SKM-1 treated with dmso at 0.1 percent for 144 hours (cell line): ENCODE measurements around the gene SPACA9.
A peak's percentile ranks its signal among the peaks of the same experiment; 100 is the strongest.

Experiments
- DNase-seq: peaks from one replicate; lab custom pipeline; 2025; ENCODE audit not compliant: unreplicated experiment; lab: John Stamatoyannopoulos, UW

SPACA9 gene

GRCh38 chr9:132892400-132892799 lies 13.7 kb downstream of the SPACA9 start:
- no peak for DNase-seq

DNA sequence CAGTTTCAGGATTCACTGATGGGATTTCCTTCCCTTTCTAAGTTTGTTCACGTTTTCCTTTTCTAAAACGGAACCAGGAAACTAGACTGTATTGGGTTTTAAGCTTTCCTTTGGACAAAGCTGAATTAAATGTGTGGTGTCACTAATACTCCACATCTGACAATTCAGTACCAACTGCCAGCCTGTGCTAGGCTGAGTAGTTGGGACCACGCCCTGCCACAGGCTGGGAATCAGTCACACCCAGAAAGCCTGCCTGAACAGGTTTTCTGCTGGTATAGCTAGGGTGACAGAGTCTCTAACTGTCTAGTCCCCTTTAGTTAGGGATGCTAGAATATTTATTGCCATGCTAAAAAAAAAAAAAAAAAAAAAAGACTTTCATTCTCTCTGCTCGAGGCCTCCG lies 15.6 kb downstream of the SPACA9 start:
- DNase-seq: no peak

DNA sequence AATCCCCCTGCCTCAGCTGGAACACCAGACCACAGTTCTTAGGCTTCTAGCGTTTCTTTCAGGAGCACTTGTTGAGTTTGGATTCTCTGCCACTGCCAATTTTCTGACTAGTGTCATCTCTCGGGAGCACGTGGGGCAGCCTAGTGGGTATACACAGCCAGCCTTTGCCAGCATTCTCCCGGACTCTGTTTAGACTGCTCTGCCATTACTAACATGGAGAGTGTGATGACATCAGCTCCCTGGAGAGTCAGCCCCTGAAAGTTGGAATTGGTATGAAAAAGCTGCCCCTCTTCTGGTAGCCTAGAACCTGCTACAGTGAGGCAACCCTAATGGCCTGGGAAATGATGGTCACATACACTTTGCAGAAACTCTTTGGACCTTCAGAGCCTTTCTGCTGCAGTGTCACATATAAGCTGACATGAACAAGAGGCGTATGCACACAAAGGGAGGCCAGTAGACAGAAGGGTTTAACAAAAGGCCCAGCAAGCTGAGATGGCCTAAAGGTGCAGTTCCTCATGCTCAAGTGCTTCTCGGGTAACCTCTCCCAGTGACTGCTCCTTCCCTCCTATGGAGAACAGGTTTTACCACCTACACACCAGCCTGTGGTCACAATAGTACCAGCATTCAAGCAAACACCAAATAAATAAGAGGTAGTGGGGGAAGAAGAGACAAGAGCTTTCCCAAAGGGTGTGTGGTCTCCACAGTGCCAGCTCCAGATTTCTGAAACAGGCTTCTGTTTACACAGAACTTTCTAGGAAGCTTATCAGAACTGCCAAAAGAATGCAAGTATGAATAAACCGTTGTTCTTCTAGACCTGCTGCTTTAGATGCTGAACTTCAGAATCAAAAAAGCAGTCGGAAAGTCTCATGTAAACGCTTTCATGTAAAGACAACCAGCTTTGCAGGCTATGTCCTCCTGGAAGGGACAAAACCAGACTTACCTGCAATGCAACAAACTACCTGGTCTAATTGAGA lies 16.5 kb downstream of the SPACA9 start:
- DNase-seq: no peak

DNA sequence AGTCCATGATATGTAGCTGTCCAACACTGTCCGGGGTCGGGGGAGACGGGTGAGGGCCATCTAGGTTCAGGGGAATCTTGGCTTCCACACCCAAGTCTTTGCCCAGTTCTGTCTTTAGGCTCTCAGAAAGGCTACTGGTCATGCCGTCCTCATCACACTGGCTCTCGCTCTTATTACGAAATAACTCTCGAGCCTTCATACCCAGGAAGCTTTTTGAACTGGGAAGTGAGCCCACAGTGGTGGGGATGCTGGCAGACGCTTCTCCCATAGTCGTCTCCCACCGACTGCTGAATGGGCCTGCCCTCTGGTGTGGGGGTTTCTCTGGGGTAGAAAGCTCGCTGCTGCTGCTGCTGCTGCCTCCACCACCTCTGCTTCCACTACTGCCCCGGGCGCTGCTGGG lies 17.6 kb downstream of the SPACA9 start:
- DNase-seq: no peak

DNA sequence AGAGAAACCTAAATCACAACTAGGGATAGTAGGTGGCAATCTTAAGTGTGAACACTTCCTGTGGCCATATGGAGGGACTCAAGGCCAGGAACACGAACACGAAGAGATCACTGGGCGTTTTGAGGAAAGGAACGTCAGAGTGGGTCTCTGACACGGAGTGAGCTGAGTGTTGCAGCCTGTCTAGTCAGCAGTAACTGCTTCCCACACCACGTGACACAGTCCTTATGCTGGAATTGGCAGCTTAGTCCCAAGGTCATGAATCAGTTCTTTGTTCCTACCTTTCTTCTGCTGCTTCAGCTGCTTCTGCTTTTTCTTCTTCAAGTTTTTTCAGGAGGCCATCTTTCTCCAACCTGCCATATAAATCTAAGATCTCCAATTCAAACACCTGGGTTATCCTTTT lies 18.2 kb downstream of the SPACA9 start:
- DNase-seq: no peak

- no peak for DNase-seq
These were observed 19.4 kb downstream of the SPACA9 start for GRCh38 chr9:132898051-132898450.

GRCh38 chr9:132901858-132902831 lies 23.4 kb downstream of the SPACA9 start:
- peak; percentile 67 for DNase-seq

DNA sequence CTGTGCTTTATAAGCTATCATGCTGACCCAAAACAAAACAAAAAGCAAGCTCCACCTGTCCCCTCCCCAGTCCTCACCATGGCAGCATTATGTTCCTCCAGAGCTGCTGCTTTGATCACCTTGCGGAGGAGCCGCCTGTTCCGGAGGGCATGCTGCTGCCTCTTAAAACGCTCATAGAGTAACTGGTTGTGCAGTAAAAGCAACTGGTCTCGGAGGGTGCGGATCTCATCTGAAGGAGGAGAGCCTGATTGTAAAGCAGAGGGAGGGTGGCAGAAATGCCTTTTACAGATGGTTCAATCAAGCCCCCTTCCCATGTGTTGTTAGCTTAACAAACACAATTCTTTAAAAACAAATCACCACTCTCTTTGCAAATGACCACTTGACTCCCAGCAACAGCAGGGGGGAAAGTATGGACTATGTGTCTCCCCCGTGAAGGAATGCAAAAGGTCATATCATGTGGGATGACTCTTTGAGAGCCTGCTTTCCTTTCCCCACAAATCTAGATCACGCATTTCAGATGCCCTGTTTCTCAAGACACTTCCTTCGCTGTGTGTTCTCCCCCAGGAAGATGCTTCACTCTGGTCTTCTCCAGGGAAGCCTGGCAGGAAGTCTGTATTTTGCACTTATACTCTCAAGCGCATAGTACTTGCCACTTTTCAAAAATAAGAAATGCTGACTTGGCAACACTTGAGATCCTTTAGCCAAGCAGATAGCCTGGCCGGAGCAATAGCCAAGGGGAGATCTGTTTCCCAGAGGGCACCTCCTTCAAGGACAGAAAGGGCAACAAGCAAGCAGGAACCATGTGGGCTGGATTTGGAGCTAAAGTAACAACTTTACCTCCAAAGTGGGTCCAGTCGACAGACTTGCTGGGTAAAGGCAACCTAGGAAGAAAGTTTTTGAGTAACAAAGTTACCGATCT lies 25.1 kb downstream of the SPACA9 start:
- no peak for DNase-seq

GRCh38 chr9:132905726-132906125 lies 27.0 kb downstream of the SPACA9 start:
- DNase-seq: no peak

- no peak for DNase-seq
These were observed 29.9 kb downstream of the SPACA9 start for GRCh38 chr9:132908635-132909034.

- DNase-seq: no peak
These were observed 30.6 kb downstream of the SPACA9 start for GRCh38 chr9:132909311-132909710.

GRCh38 chr9:132910376-132910775 lies 31.7 kb downstream of the SPACA9 start:
- DNase-seq: no peak

DNA sequence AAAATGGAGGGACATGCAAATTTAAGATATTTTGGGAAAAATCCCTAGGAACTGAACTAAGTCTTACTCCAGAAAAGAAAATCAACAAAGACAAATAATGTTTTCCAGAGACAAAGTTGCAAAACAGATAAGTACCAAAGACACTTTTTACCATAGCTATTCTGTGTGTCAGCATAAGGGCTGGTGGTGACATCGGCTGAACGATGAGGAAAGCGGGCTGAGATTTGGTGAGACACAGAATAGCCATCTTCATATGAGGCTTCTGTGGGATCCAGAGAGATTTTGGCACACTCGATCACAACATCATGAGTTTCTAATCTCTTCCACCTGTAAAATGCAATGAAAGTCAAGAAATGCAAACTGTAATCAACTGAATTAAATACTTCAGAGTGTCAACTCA lies 33.4 kb downstream of the SPACA9 start:
- DNase-seq: no peak

DNA sequence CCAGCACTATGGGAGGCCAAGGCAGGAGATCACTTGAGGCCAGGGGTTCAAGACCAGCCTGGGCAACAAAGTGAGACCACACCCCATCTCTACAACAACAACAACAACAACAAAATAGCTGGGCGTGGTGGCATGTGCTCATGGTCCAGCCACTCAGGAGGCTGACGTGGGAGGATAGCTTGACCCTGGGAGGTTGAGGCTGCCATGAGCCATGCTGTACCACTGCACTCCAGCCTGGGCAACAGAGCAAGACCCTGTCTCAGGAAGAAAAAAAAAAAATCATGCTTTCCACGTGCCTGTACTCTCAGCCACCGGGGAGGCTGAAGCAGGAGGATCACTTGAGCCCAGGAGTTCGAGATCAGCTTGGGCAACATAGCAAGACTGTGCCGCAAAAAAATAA lies 36.2 kb downstream of the SPACA9 start:
- no peak for DNase-seq

DNA sequence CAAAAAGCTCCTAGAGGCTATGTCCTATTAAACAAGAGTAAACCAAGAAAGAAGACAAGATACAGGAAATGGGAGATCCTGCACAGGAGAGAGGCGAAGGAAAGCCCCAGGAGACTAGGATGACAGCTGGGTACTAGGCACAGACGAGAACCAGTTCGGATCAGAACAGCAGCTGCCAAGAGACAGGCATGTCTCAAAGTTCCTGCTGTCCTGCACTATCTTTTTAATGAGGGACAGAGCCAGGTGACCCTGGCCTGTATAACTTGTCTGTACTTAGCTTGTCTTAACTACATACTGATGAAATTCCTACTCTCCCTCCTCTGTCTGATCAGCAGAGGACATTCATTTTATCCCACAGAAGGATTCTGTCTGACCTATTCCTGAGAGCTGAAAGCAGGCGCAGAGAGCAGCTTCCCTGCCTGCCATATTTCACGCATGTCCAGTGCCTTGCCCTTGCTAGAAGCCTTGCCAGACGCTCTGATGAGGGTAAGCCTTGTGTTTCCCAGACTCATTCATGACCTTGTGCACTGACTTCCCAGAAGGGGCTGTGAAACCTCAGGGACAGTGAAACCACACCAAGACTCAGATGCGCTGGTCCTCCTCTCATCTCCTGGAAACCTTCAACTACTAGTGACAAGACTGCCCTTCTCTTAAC lies 41.0 kb downstream of the SPACA9 start:
- DNase-seq: no peak

DNA sequence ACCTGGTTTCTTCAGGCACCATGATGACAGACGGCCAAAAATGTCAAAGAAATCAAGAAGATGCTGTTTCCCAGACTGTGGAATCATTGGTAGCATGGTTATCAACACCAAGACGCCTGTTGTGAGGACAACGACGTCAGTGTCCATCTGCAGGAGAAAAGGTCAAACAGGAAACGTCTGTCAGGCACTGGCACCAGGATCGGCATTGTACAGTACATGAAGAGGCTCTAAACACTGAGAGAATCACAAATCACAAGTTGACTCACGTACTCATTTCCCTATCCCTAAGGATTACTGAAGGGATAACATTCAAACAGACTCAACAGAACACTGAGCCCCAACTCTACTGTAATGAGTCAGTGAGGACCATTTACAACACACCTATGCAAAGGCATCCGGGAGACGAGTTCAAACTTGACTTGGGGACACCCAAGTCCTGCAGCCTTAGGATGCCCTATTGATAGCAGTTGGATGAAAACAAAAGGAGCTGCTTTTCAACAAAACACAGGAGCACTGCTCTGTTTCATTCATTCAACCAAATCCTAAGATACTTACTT lies 44.7 kb downstream of the SPACA9 start:
- DNase-seq: no peak

GRCh38 chr9:132927704-132928103 lies 49.0 kb downstream of the SPACA9 start:
- DNase-seq: no peak

DNA sequence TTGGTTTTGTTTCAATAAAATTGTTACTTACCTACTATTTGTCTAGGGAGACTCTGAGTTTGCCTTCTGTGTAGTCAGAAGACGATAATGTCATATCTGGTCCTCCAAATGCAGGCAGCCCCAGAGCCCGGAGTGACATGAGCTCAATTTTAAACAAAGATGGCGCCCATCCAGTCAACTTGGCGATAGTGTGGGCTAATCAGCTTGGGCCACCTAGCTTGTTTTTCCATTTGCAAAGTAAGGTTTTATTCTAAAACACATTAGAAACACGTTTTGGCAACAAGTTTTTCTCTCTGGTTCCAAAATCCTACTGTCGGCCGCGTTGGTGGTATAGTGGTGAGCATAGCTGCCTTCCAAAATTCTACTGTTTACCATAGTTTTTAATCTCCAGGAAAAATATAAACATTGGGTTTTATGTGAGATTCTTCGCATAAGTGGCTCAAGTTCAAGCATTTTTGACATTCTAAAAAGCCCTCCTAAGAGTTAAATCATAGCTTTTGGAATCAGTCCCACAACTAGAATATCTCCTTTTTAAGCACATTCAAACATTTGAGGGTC lies 52.6 kb downstream of the SPACA9 start:
- DNase-seq: no peak

DNA sequence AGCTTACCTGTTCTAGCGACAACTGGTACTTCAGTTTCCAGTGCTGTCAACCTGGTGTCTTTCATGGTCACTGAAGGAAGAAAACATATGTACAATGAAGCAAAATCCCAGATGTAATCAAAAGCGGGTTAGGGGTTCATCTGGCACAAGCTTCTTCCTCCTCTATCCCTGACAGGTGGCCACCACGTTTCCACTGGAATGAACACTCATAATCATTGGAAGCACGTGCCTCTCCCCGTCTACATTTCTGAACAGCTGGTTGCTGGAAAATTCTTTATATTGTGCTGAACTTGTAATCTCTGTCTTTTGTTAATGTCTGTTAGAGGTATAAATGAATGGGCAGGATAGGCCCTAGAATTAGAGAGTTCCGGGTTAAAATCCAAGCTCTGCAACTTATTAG lies 56.3 kb downstream of the SPACA9 start:
- DNase-seq: no peak
